ENCODE measurements around the gene ZNF750. TPM values are rescaled to one million over a fixed set of nuclear protein-coding genes. Genes with fewer than 3 reads are reported as not detected.

ZNF750 gene
- polyA plus RNA-seq, 1 experiment: not detected

DNA sequence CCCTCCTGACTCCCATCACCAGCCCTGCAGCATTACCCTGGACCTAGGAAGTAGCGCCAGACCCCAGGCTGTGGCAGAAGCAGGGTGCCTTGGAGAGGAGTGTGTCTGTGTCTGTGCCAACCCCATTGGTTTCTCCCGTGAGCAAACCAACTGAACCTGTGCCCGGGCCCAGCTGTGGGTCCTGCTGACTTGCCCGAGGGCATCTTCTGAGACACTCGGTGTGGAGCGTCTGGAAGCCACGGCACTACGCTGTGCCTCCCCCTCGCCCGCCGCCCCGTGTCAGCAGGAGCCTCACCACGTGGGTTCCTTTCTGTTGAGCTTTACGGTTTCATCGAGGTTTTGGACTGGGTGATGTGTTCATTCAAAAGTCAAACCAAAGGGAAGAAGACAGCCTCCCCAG is 27.8 kb downstream of the ZNF750 start:
- ChIA-PET CTCF (no interaction called here), POLR2A (no interaction called here)
- no peak overlapping the region for H3K4me3 ChIP-seq (ENCODE audit: low read depth, low read length)
- TF ChIP-seq, protein P1, sequence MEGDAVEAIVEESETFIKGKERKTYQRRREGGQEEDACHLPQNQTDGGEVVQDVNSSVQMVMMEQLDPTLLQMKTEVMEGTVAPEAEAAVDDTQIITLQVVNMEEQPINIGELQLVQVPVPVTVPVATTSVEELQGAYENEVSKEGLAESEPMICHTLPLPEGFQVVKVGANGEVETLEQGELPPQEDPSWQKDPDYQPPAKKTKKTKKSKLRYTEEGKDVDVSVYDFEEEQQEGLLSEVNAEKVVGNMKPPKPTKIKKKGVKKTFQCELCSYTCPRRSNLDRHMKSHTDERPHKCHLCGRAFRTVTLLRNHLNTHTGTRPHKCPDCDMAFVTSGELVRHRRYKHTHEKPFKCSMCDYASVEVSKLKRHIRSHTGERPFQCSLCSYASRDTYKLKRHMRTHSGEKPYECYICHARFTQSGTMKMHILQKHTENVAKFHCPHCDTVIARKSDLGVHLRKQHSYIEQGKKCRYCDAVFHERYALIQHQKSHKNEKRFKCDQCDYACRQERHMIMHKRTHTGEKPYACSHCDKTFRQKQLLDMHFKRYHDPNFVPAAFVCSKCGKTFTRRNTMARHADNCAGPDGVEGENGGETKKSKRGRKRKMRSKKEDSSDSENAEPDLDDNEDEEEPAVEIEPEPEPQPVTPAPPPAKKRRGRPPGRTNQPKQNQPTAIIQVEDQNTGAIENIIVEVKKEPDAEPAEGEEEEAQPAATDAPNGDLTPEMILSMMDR (IDR thresholded peaks at IDR 0.05; ENCODE audit: insufficient read depth, low read depth, low read length): no peak
- H3K36me3 ChIP-seq (ENCODE audit: control insufficient read depth, insufficient read depth, low read length): peaks cover 16% of the 10 kb centered on the region
- H3K27me3 ChIP-seq (ENCODE audit: control insufficient read depth, insufficient read depth, low read length): no peaks in the 10 kb centered on the region
- DNase-seq (ENCODE audit: low read depth): no peak

DNA sequence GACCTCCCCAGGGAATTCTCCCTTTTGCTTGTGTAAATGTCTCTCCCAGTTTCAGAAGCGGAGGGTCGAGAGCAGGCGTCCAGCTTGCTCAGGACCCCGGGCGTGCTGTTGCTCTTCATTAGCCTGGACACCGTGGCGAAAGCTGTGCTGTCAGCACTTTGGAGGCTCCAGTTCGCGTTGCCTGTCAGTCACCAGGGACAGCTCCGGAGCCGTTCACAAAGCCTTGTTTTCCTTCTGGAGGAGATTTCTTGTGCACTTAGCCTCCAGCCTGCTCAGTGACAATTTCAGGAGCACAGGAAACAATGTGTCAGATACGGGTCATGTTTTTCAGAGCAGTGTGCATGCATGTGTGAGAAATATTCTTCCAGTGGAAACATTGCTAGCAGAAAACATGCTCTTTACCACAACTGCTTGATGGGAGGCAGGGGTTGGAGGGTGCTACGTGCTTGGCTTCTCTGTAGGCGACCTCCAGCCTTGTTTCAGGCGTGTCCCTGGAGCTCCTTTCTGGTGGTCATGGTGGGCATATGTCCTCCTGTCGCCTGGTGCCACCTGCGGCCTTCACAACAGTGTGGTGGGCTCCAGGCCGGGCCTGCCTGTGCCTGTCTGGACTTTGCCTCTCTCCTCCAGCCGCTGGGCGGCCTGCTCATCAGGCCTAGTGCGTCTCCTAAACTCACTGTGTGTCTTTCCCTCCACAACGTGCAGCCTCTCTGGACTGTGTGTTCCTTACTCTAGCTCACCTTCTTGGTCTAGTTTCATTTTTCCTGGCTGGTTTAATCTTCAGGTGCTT is 29.0 kb downstream of the ZNF750 start:
- no peak overlapping the region for H3K4me3 ChIP-seq (ENCODE audit: low read depth, low read length)
- TF ChIP-seq, protein P1 (IDR thresholded peaks at IDR 0.05; ENCODE audit: insufficient read depth, low read depth, low read length): no peak
- ChIA-PET POLR2A (no interaction called here), CTCF (interaction anchor here (0.8 kb wide), 1 partner anchor 29 kb away, joined by 3 read pairs; no protein-coding TSS in a partner anchor)
- peaks cover 18% of the 10 kb centered on the region for H3K36me3 ChIP-seq (ENCODE audit: control insufficient read depth, insufficient read depth, low read length)
- no peak for DNase-seq (ENCODE audit: low read depth)
- H3K27me3 ChIP-seq (ENCODE audit: control insufficient read depth, insufficient read depth, low read length): no peaks in the 10 kb centered on the region

DNA sequence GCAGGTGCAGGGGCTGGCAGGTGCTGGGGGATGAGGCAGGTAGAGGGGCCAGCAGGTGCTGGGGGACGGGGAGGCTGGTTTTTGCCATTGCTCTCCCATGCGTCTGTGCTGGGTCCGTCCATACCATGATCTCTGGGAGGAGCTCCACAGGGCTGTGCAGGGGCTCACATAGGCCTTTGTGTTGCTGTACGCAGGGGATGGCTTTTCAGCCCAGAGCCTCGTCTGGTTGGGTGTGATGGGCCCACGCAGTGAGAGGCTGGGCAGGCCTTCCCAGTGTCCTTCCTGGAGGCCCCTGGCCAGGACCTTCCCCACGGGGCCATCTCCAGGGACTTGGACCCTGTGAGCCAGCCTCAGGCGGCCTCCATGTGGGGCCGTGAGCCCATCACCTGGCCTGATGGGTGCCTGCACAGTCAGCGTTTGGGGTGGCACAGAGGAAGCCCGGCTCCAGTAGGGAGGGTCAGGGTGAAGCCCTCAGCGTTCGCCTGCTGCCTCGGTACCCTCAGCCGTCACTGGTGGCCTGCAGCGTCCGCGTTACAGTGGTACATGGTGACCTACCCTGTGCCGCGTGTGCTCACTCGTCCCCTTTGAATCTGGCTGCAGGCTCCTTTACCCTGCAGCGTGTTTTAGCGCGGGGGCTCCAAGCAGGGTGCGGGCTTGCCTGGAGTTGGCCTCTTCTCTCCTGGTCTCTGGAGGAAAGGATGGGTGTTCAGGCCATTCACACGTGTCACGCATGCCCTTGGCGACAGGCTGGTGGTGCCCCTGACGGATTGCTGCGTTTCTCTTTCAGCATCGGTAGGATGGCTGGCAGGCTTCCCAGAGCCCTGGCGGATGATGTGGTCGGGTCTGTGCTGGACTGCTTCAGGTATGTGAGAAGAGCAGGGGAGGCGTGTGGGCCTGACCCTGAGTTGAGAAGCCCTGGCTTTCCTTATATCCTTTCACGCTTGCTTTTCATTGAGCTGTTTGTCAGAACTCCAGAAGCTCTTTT is 30.6 kb downstream of the ZNF750 start:
- no peak overlapping the region for H3K4me3 ChIP-seq (ENCODE audit: low read depth, low read length)
- ChIA-PET POLR2A (no interaction called here), CTCF (no interaction called here)
- TF ChIP-seq, protein P1 (IDR thresholded peaks at IDR 0.05; ENCODE audit: insufficient read depth, low read depth, low read length): no peak
- DNase-seq (ENCODE audit: low read depth): no peak
- peaks cover 13% of the 10 kb centered on the region for H3K36me3 ChIP-seq (ENCODE audit: control insufficient read depth, insufficient read depth, low read length)
- H3K27me3 ChIP-seq (ENCODE audit: control insufficient read depth, insufficient read depth, low read length): no peaks in the 10 kb centered on the region

DNA sequence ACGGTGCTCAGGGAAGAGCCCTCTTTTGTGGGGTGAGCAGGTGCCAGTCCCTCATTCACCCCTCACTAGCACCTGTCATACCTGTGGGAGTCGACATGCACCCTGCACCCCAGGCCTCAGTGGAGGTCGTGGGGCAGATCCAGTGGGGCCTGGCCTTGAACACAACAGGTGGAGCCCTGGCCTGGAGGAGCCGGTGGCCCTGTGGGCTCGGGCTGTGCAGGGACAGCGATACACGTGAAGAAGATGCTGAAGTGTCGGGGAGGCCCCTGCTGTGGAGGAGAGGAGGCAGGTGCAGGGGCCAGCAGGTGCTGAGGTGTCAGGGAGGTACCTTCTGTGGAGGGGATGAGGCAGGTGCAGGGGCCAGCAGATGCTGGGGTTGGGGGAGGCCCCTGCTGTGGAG is 31.8 kb downstream of the ZNF750 start:
- POLR2A ChIA-PET: no interaction called here

More for the DNA sequence above, 31.8 kb downstream of the ZNF750 start:
- Histone ChIP-seq H3K4me3 (ENCODE audit: low read depth, low read length) (no peak overlapping the region), H3K36me3 (ENCODE audit: control insufficient read depth, insufficient read depth, low read length) (peaks cover 11% of the 10 kb centered on the region), H3K27me3 (ENCODE audit: control insufficient read depth, insufficient read depth, low read length) (no peaks in the 10 kb centered on the region)
- CTCF ChIA-PET: no interaction called here
- DNase-seq (ENCODE audit: low read depth): no peak
- TF ChIP-seq, protein P1 (IDR thresholded peaks at IDR 0.05; ENCODE audit: insufficient read depth, low read depth, low read length): no peak

Data from BJ (cell line).